ENCODE data around the gene REM1.

DNA sequence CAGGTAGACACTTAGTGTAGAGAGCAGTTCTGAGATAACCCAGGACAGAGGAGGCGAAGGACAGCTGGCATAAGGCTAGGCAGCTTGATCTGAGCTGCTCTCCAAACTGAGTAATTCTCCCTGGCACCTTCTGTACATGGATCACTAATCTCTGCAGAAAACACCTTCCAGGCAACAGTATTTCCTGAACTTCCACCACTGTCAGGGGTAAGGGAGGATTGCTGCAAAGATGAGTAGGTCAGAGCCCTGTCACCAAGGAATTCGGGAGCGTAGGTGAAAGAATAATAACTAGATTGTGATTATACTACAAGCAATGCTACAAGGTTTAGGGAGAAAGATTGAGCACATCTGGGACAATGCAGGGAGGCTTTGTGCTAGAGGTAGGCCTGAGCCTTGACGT, 41.1 kb downstream of the REM1 start:
- TF ChIP-seq TAF1 (IDR thresholded peaks at IDR 0.05; ENCODE audit: low read depth) (no peak), EP300 (IDR thresholded peaks at IDR 0.05; ENCODE audit: borderline replicate concordance) (no peak)
- TF ChIP-seq, protein P1, sequence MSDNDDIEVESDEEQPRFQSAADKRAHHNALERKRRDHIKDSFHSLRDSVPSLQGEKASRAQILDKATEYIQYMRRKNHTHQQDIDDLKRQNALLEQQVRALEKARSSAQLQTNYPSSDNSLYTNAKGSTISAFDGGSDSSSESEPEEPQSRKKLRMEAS (IDR thresholded peaks at IDR 0.05), result no peak
